ENCODE results near the gene CNPY2.
A peak's percentile ranks its signal among the peaks of the same experiment; 100 is the strongest.

Gene CNPY2

GRCh38 chr12:56307221-56307965, 8.4 kb downstream of the CNPY2 start:
- no peak overlapping the region for H2AK5ac ChIP-seq (ENCODE audit: low read length, severe bottlenecking)
- no peak overlapping the region for H2BK120ac ChIP-seq (ENCODE audit: low read depth, low read length)
- H3K36me3 ChIP-seq (ENCODE audit: control insufficient read depth in 1 of 2, insufficient read depth in 2 of 2, low read depth in 1 of 2, low read length in 2 of 2), result peaks cover 37 to 69% of the 10 kb centered on the region in 2 experiments
- no peak overlapping the region for H2AFZ ChIP-seq (ENCODE audit: low read depth, low read length)
- no peak overlapping the region for H3K4me3 ChIP-seq (ENCODE audit: insufficient read depth in 1 of 2, low read depth in 1 of 2, low read length in 2 of 2)
- H3K79me1 ChIP-seq (replicated peaks; ENCODE audit: low read length, poor library complexity, severe bottlenecking), result peaks cover 15% of the 10 kb centered on the region
- no peak overlapping the region for H3K4me2 ChIP-seq (ENCODE audit: low read length, poor library complexity, severe bottlenecking)
- H3K23ac ChIP-seq (ENCODE audit: low read length in 2 of 2), result no peak overlapping the region
- peaks cover 2% of the 10 kb centered on the region for H3K4me1 ChIP-seq (ENCODE audit: control insufficient read depth, insufficient read depth, low read depth, low read length)
- H3K4ac ChIP-seq (ENCODE audit: low read depth in 1 of 2, low read length in 2 of 2), result no peak overlapping the region
- no peak overlapping the region for H2BK15ac ChIP-seq (ENCODE audit: low read depth, poor library complexity, severe bottlenecking)
- H3K9ac ChIP-seq (ENCODE audit: low read length), result no peak overlapping the region
- 97% methylated on average over 6 of the region's 7 CpGs for WGBS
- H4K8ac ChIP-seq (ENCODE audit: low read length), result no peak overlapping the region
- no peak overlapping the region for H2BK12ac ChIP-seq (ENCODE audit: low read length in 2 of 2)
- no peaks in the 10 kb centered on the region for H3K9me3 ChIP-seq (ENCODE audit: control insufficient read depth, low read length)
- peak overlapping the region; percentile 20 for H3K27ac ChIP-seq (ENCODE audit: low read length, poor library complexity, severe bottlenecking)
- H3K27me3 ChIP-seq (ENCODE audit: control insufficient read depth in 1 of 2, insufficient read depth in 1 of 2, low read length in 2 of 2), result no peaks in the 10 kb centered on the region
- H3K14ac ChIP-seq (ENCODE audit: low read length in 2 of 2), result no peak overlapping the region
- H4K91ac ChIP-seq (ENCODE audit: low read length), result no peak overlapping the region
- H2BK5ac ChIP-seq (ENCODE audit: low read depth, low read length, poor library complexity, severe bottlenecking), result no peak overlapping the region
- H3K18ac ChIP-seq (ENCODE audit: low read depth in 1 of 2, low read length in 2 of 2), result no peak overlapping the region
- no peak for DNase-seq

DNA sequence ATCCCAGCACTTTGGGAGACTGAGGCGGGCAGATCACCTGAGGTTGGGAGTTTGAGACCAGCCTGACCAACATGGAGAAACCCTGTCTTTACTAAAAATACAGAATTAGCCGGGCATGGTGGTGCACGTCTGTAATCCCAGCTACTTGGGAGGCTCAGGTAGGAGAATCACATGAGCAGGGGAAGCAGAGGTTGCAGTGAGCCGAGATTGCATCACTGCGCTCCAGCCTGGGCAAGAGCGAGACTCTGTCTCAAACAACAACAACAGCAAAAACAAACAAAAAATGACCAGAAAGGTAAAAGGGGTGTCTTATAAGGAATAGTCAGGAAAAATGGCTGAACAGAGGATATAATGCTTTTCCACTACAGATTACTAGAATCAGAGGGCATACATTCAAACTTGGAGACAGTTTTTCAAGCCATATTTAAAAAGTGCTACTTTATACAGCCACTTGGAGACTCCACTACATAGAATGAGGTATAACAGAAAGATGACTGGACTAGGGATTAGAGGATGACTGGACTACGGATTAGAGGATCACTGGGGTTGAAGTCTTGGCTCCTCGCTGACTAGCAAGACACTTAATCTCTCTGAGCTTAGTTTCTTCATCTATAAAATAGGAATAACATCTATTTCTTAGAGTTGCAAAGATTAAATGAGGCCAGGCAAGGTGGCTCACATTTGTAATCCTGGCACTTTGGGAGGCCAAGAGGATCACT, 10.8 kb downstream of the CNPY2 start:
- H3K4me2 ChIP-seq (ENCODE audit: low read length, poor library complexity, severe bottlenecking), result no peak overlapping the region
- H4K91ac ChIP-seq (ENCODE audit: low read length), result no peak overlapping the region
- H3K23ac ChIP-seq (ENCODE audit: low read length in 2 of 2), result no peak overlapping the region
- H2BK5ac ChIP-seq (ENCODE audit: low read depth, low read length, poor library complexity, severe bottlenecking), result no peak overlapping the region
- H2BK120ac ChIP-seq (ENCODE audit: low read depth, low read length), result no peak overlapping the region
- H3K14ac ChIP-seq (ENCODE audit: low read length in 2 of 2), result no peak overlapping the region
- peaks cover 25 to 57% of the 10 kb centered on the region in 2 experiments for H3K36me3 ChIP-seq (ENCODE audit: control insufficient read depth in 1 of 2, insufficient read depth in 2 of 2, low read depth in 1 of 2, low read length in 2 of 2)
- H2BK12ac ChIP-seq (ENCODE audit: low read length in 2 of 2), result no peak overlapping the region
- H3K27me3 ChIP-seq (ENCODE audit: control insufficient read depth in 1 of 2, insufficient read depth in 1 of 2, low read length in 2 of 2), result no peaks in the 10 kb centered on the region
- peaks cover 13% of the 10 kb centered on the region for H3K4me1 ChIP-seq (ENCODE audit: control insufficient read depth, insufficient read depth, low read depth, low read length)
- H3K27ac ChIP-seq (ENCODE audit: low read length, poor library complexity, severe bottlenecking), result no peak overlapping the region
- H3K9ac ChIP-seq (ENCODE audit: low read length), result no peak overlapping the region
- H3K4ac ChIP-seq (ENCODE audit: low read depth in 1 of 2, low read length in 2 of 2), result no peak overlapping the region
- 93% methylated on average over 3 of the region's 8 CpGs for WGBS
- no peak for DNase-seq
- no peak overlapping the region for H2AFZ ChIP-seq (ENCODE audit: low read depth, low read length)
- H3K18ac ChIP-seq (ENCODE audit: low read depth in 1 of 2, low read length in 2 of 2), result no peak overlapping the region
- H2BK15ac ChIP-seq (ENCODE audit: low read depth, poor library complexity, severe bottlenecking), result no peak overlapping the region
- H2AK5ac ChIP-seq (ENCODE audit: low read length, severe bottlenecking), result no peak overlapping the region
- no peak overlapping the region for H4K8ac ChIP-seq (ENCODE audit: low read length)
- peaks cover 16% of the 10 kb centered on the region for H3K79me1 ChIP-seq (replicated peaks; ENCODE audit: low read length, poor library complexity, severe bottlenecking)
- H3K9me3 ChIP-seq (ENCODE audit: control insufficient read depth, low read length), result no peaks in the 10 kb centered on the region
- no peak overlapping the region for H3K4me3 ChIP-seq (ENCODE audit: insufficient read depth in 1 of 2, low read depth in 1 of 2, low read length in 2 of 2)

DNA sequence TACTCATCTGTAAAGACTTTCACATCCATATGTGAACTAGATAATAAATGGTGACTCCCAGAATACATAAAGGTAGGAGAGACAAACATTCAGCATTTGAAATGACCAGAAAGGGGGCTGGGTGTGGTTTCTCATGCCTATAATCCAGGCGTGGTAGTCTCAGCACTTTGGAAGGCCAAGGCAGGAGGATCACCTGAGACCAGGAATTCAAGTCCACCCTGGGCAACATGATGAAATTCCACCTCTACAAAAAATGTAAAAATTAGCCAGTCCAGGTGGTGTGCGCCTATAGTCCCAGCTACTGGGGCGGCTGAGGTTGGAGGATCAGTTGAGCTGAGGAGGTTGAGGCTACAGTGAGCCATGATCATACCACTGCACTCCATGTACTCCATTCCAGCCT, 11.5 kb downstream of the CNPY2 start:
- peaks cover 25 to 51% of the 10 kb centered on the region in 2 experiments for H3K36me3 ChIP-seq (ENCODE audit: control insufficient read depth in 1 of 2, insufficient read depth in 2 of 2, low read depth in 1 of 2, low read length in 2 of 2)
- H3K79me1 ChIP-seq (replicated peaks; ENCODE audit: low read length, poor library complexity, severe bottlenecking), result peaks cover 16% of the 10 kb centered on the region
- no peak overlapping the region for H3K23ac ChIP-seq (ENCODE audit: low read length in 2 of 2)
- no peak overlapping the region for H3K4me2 ChIP-seq (ENCODE audit: low read length, poor library complexity, severe bottlenecking)
- H3K18ac ChIP-seq (ENCODE audit: low read depth in 1 of 2, low read length in 2 of 2), result no peak overlapping the region
- H3K4ac ChIP-seq (ENCODE audit: low read depth in 1 of 2, low read length in 2 of 2), result no peak overlapping the region
- 100% methylated on average over 3 of the region's 3 CpGs for WGBS
- H4K8ac ChIP-seq (ENCODE audit: low read length), result no peak overlapping the region
- no peak overlapping the region for H2AFZ ChIP-seq (ENCODE audit: low read depth, low read length)
- H2BK12ac ChIP-seq (ENCODE audit: low read length in 2 of 2), result no peak overlapping the region
- H2BK120ac ChIP-seq (ENCODE audit: low read depth, low read length), result no peak overlapping the region
- no peak overlapping the region for H3K14ac ChIP-seq (ENCODE audit: low read length in 2 of 2)
- H4K91ac ChIP-seq (ENCODE audit: low read length), result no peak overlapping the region
- no peak overlapping the region for H2BK5ac ChIP-seq (ENCODE audit: low read depth, low read length, poor library complexity, severe bottlenecking)
- no peak for DNase-seq
- no peak overlapping the region for H2BK15ac ChIP-seq (ENCODE audit: low read depth, poor library complexity, severe bottlenecking)
- H2AK5ac ChIP-seq (ENCODE audit: low read length, severe bottlenecking), result no peak overlapping the region
- no peak overlapping the region for H3K9ac ChIP-seq (ENCODE audit: low read length)
- no peaks in the 10 kb centered on the region for H3K27me3 ChIP-seq (ENCODE audit: control insufficient read depth in 1 of 2, insufficient read depth in 1 of 2, low read length in 2 of 2)
- H3K27ac ChIP-seq (ENCODE audit: low read length, poor library complexity, severe bottlenecking), result no peak overlapping the region
- peaks cover 13% of the 10 kb centered on the region for H3K4me1 ChIP-seq (ENCODE audit: control insufficient read depth, insufficient read depth, low read depth, low read length)
- H3K9me3 ChIP-seq (ENCODE audit: control insufficient read depth, low read length), result no peaks in the 10 kb centered on the region
- no peak overlapping the region for H3K4me3 ChIP-seq (ENCODE audit: insufficient read depth in 1 of 2, low read depth in 1 of 2, low read length in 2 of 2)

DNA sequence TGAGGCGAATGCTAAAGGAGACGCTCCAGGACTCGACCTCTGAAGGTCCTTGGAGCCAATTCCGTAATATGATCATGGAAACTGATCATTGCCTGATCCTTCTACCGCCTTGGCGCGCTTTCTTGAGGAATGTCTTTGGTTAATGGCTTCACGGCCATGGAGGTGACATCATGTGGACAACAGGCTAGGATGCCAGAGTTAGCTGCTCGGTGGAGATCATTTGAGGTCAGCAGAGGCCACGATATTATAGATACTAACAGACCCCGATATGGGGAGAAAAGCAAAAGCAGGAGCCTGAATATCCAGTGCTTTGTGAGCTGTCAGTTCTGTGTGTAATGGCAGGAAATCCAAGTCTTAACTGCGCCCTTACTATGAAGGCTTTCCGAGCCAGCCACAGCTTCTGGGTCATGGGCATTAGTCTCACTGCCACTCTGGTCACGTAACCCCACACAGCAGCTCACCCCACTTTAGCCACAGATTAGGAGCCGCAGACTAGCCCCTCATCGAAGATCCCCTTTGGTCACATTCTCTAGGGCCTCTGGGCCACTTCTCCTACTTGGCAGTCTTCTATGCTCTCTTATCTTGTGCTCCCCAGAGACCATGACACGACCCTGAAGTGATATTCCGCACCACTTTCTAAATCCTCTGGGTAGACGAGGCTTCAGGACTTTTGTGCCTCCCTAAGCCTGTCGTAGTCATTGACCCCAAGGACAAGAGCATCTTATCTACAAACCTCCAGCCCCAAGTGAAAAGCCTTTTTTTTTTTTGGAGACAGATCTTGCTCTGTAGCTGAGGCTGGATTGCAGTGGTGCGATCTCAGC, 14.9 kb downstream of the CNPY2 start:
- Histone ChIP-seq H3K4me3 (ENCODE audit: insufficient read depth in 1 of 2, low read depth in 1 of 2, low read length in 2 of 2) (peak overlapping the region in 1 of 2 experiments; percentile 95), H3K14ac (ENCODE audit: low read length in 2 of 2) (no peak overlapping the region), H3K23ac (ENCODE audit: low read length in 2 of 2) (no peak overlapping the region), H4K8ac (ENCODE audit: low read length) (peak overlapping the region; percentile 96), H2BK120ac (ENCODE audit: low read depth, low read length) (no peak overlapping the region), H3K4me1 (ENCODE audit: control insufficient read depth, insufficient read depth, low read depth, low read length) (peaks cover 14% of the 10 kb centered on the region), H3K36me3 (ENCODE audit: control insufficient read depth in 1 of 2, insufficient read depth in 2 of 2, low read depth in 1 of 2, low read length in 2 of 2) (peaks cover 19 to 37% of the 10 kb centered on the region in 2 experiments), H3K18ac (ENCODE audit: low read depth in 1 of 2, low read length in 2 of 2) (peak overlapping the region; percentile 78 to 88), H3K4me2 (ENCODE audit: low read length, poor library complexity, severe bottlenecking) (peak overlapping the region; percentile 67), H2AK5ac (ENCODE audit: low read length, severe bottlenecking) (peak overlapping the region; percentile 58), H3K79me1 (replicated peaks; ENCODE audit: low read length, poor library complexity, severe bottlenecking) (peaks cover 12% of the 10 kb centered on the region), H2BK5ac (ENCODE audit: low read depth, low read length, poor library complexity, severe bottlenecking) (no peak overlapping the region), H3K9ac (ENCODE audit: low read length) (peak overlapping the region; percentile 91), H2AFZ (ENCODE audit: low read depth, low read length) (no peak overlapping the region), H3K4ac (ENCODE audit: low read depth in 1 of 2, low read length in 2 of 2) (peak overlapping the region; percentile 73 to 75), H2BK12ac (ENCODE audit: low read length in 2 of 2) (no peak overlapping the region), H4K91ac (ENCODE audit: low read length) (peak overlapping the region; percentile 73), H2BK15ac (ENCODE audit: low read depth, poor library complexity, severe bottlenecking) (no peak overlapping the region), H3K27me3 (ENCODE audit: control insufficient read depth in 1 of 2, insufficient read depth in 1 of 2, low read length in 2 of 2) (no peaks in the 10 kb centered on the region), H3K27ac (ENCODE audit: low read length, poor library complexity, severe bottlenecking) (peak overlapping the region; percentile 78), H3K9me3 (ENCODE audit: control insufficient read depth, low read length) (no peaks in the 10 kb centered on the region)
- DNase-seq, result no peak
- 69% methylated on average over 21 of the region's 21 CpGs for WGBS

All from mesenchymal stem cell (in vitro differentiated cells and primary cell).